Measurements from ENCODE around the gene TPGS1.

DNA sequence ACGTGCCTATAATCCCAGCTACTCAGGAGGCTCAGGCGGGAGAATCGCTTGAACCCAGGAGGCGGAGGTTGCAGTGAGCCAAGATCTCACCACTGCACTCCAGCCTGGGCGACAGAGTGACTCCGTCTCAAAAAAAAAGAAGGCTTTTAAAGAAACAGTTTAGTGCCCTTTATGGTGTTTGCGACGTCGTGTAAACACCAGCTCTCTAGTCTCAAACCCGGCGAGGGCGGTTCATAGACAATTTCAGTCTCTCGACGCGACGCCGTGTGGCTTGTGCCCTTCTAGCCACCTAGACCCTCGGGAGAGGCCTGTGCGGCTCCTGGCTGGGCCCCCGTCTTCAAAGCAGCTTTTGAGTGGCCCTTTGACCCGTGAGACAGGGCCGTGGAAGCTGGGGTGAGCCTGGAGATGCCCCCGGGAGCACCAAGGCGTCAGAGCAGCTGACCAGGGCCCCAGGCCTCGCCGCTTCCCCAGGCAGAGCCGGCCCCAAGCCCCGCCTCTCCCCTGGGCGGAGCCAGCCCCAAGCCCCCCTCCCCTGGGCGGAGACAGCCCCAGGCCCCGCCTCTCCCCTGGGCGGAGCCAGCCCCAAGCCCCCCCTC is 16.1 kb upstream of the TPGS1 start:
- TF ChIP-seq RAD21 (IDR thresholded peaks at IDR 0.05; ENCODE audit: low read depth) (no peak), TAF1 (IDR thresholded peaks at IDR 0.05; ENCODE audit: low read depth) (no peak), EGR1 (IDR thresholded peaks at IDR 0.05) (no peak)
